Measurements from ENCODE around the gene BLMH. TPM values are rescaled to one million over a fixed set of nuclear protein-coding genes. Genes with fewer than 3 reads are reported as not detected.

Gene BLMH
- total and polyA plus RNA-seq, 8 donors = 5.4 to 32.4 (median 14.7) TPM; not detected in 1

GRCh38 chr17:30263552-30264333 lies 28.0 kb downstream of the BLMH start:
- Histone ChIP-seq H3K27me3 (no peaks in the 10 kb centered on the region), H3K9me3 (no peaks in the 10 kb centered on the region), H3K27ac (peak overlapping the region in 4 of 5 donors; percentile 8 to 54 (median 31)), H3K36me3 (peaks cover 11 to 90% (median 83%) of the 10 kb centered on the region in 4 donors), H3K4me1 (peaks cover 0 to 23% (median 10%) of the 10 kb centered on the region in 4 donors), H3K4me3 (no peak overlapping the region)
- intact Hi-C loops (cut with DNase I; ENCODE audit: low total_unique reads) = no loop called here
- 25 to 45% (median 40%) methylated on average over 2 of the region's 2 CpGs for WGBS, 5 donors
- DNase-seq = peak in 1 of 2 donors; percentile 30
- TF ChIP-seq POLR2AphosphoS5 (IDR thresholded peaks at IDR 0.05) = no peak
- TF ChIP-seq, protein P1, sequence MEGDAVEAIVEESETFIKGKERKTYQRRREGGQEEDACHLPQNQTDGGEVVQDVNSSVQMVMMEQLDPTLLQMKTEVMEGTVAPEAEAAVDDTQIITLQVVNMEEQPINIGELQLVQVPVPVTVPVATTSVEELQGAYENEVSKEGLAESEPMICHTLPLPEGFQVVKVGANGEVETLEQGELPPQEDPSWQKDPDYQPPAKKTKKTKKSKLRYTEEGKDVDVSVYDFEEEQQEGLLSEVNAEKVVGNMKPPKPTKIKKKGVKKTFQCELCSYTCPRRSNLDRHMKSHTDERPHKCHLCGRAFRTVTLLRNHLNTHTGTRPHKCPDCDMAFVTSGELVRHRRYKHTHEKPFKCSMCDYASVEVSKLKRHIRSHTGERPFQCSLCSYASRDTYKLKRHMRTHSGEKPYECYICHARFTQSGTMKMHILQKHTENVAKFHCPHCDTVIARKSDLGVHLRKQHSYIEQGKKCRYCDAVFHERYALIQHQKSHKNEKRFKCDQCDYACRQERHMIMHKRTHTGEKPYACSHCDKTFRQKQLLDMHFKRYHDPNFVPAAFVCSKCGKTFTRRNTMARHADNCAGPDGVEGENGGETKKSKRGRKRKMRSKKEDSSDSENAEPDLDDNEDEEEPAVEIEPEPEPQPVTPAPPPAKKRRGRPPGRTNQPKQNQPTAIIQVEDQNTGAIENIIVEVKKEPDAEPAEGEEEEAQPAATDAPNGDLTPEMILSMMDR (IDR thresholded peaks at IDR 0.05) = no peak
- no peak for TF ChIP-seq EP300 (IDR thresholded peaks at IDR 0.05)

DNA sequence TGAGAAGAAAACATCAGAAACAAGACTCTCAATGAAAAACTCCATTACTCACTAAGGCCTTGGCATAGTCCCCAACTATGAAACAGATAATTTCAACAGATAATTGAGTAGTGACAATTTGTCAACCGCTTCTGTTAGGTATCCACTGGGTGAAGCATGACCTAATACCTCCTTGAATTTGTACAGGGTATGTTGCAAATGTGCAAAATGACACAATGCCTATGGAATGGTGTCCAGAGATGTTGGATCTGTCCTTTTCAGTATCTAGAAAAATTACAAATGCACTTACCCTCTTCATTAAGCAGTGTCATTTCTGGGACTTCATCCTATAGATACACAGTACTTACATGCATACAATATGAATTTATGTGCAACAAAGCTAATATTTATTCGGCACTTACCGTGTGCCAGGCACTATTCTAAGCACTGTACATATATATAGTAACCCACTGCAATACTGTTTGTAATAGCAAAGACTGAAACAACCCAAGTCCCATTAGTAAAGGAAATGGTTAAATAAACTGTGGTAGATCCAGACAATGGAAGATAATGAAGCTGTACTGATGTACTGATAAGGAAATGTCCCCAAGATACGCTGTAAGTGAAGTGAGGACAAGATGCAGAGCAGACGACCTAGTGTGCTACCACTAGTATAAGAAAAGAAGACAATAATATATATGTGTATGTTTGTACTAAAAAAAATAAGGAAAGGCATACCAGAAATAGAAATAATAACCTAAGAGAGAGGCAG lies 34.8 kb downstream of the BLMH start:
- H3K36me3 ChIP-seq = peaks cover 10 to 86% (median 76%) of the 10 kb centered on the region in 4 donors
- TF ChIP-seq, protein P1 (IDR thresholded peaks at IDR 0.05) = no peak
- TF ChIP-seq POLR2AphosphoS5 (IDR thresholded peaks at IDR 0.05) = no peak
- no peak for TF ChIP-seq EP300 (IDR thresholded peaks at IDR 0.05)
- no peak for TF ChIP-seq POLR2A (IDR thresholded peaks at IDR 0.05)
- no peak overlapping the region for H3K27ac ChIP-seq

GRCh38 chr17:30254150-30254549 lies 37.6 kb downstream of the BLMH start:
- H3K4me3 ChIP-seq = no peak overlapping the region
- TF ChIP-seq POLR2AphosphoS5 (IDR thresholded peaks at IDR 0.05) (no peak), EP300 (IDR thresholded peaks at IDR 0.05) (no peak), POLR2A (IDR thresholded peaks at IDR 0.05) (no peak)
- TF ChIP-seq, protein P1 (IDR thresholded peaks at IDR 0.05) = no peak
- no peak overlapping the region for H3K27ac ChIP-seq
- intact Hi-C loops (cut with DNase I; ENCODE audit: low total_unique reads) = no loop called here
- WGBS, 5 donors = 65 to 84% (median 69%) methylated on average over 1 of the region's 1 CpG
- no peaks in the 10 kb centered on the region for H3K9me3 ChIP-seq
- H3K36me3 ChIP-seq = peaks cover 17 to 87% (median 77%) of the 10 kb centered on the region in 4 donors
- DNase-seq = no peak
- peaks cover 0 to 16% (median 7%) of the 10 kb centered on the region in 4 donors for H3K4me1 ChIP-seq
- no peaks in the 10 kb centered on the region for H3K27me3 ChIP-seq

More for the DNA sequence above, 34.8 kb downstream of the BLMH start:
- WGBS, 5 donors = 77 to 85% (median 82%) methylated on average over 5 of the region's 5 CpGs
- H3K4me1 ChIP-seq = peaks cover 0 to 16% (median 7%) of the 10 kb centered on the region in 4 donors
- H3K4me3 ChIP-seq = no peak overlapping the region
- H3K27me3 ChIP-seq = no peaks in the 10 kb centered on the region
- no peaks in the 10 kb centered on the region for H3K9me3 ChIP-seq
- intact Hi-C loops (cut with DNase I; ENCODE audit: low total_unique reads) = no loop called here
- DNase-seq = no peak

- Histone ChIP-seq H3K9me3 (no peaks in the 10 kb centered on the region), H3K27me3 (no peaks in the 10 kb centered on the region), H3K27ac (no peak overlapping the region), H3K36me3 (peaks cover 25 to 87% (median 77%) of the 10 kb centered on the region in 4 donors), H3K4me3 (no peak overlapping the region), H3K4me1 (peaks cover 0 to 16% (median 7%) of the 10 kb centered on the region in 4 donors)
- DNase-seq = peak; percentile 45 to 60
- WGBS, 5 donors = 32 to 61% (median 50%) methylated on average over 7 of the region's 7 CpGs
- TF ChIP-seq POLR2AphosphoS5 (IDR thresholded peaks at IDR 0.05) (peak in 1 of 3 donors; percentile 27), EP300 (IDR thresholded peaks at IDR 0.05) (no peak)
- intact Hi-C loops (cut with DNase I; ENCODE audit: low total_unique reads) = no loop called here
Observed at GRCh38 chr17:30253312-30253711, 38.4 kb downstream of the BLMH start.
